HepG2 (cell line): ENCODE data around the gene MID1. TPM values are rescaled to one million over a fixed set of nuclear protein-coding genes. Genes with fewer than 3 reads are reported as not detected.

Experiments
- ATAC-seq: fragments of 200-7000 bp; cut with Tn5 transposase; 3 replicates; pipeline ENCODE4 v1.9.1; 2020; ENCODE audit warnings: mild to moderate bottlenecking, moderate library complexity
- BruUV-seq: library from RNA; stranded (reverse); fragments of 400-500 nt; replicated peaks from 2 replicates; lab custom pipeline; 2021; lab: Mats Ljungman, UMichigan
- CTCF ChIA-PET: fragments of 300-600 bp; formaldehyde crosslinking; extraction: SDS; loops from one replicate; lab custom pipeline; 2021; ENCODE audit warnings: low total read pairs, inconsistent platforms, low intra/inter-chr PET ratio; lab: Yijun Ruan, JAX
- POLR2A ChIA-PET: fragments of 350-600 bp; sonication (Branson Sonifier 250); formaldehyde crosslinking; loops from one replicate; lab custom pipeline; 2020; ENCODE audit warnings: antibody characterized with exemption, inconsistent platforms; lab: Yijun Ruan, JAX
- DNase-seq: peaks from one replicate; pipeline ENCODE4 v3.0.0-alpha.2; 2015; ENCODE audit warnings: low spot score
- FAIRE-seq: peaks from 3 replicates; lab custom pipeline; 2011; peaks lifted over from hg19 to GRCh38; lab: Jason Lieb, UNC
- H2AFZ ChIP-seq: one replicate; pipeline ENCODE4 v1.6.1; 2011; ENCODE audit warnings: low read length, inconsistent platforms
- H3K27ac ChIP-seq: fragments of 300-600 bp; 3 replicates; pipeline ENCODE4 v1.8.0; 2011; ENCODE audit warnings: mixed run types, mild to moderate bottlenecking, mixed read lengths, low read length, inconsistent platforms; ENCODE audit not compliant: insufficient read depth; ENCODE audit errors: extremely low read length
- H3K27me3 ChIP-seq, 2 experiments: fragments of 200-600 bp in 1 of 2; 2 replicates in 1 of 2; 3 replicates in 1 of 2; pipeline versions ENCODE4 v1.6.0 to v1.8.0; 2011; ENCODE audit warnings: low read length in 2 of 2, mild to moderate bottlenecking in 2 of 2, moderate library complexity in 2 of 2, inconsistent platforms in 1 of 2; ENCODE audit not compliant: insufficient read depth in 2 of 2, control insufficient read depth in 1 of 2
- H3K36me3 ChIP-seq, 2 experiments: fragments of 200-600 bp in 1 of 2; replicated peaks in 1 of 2; 2 replicates in 1 of 2; 3 replicates in 1 of 2; pipeline versions ENCODE4 v1.5.1 to v1.8.0; 2011; ENCODE audit warnings: low read length in 2 of 2, inconsistent platforms in 1 of 2; ENCODE audit not compliant: insufficient read depth in 2 of 2, control insufficient read depth in 1 of 2
- H3K4me1 ChIP-seq: 2 replicates; pipeline ENCODE4 v1.5.1; 2012; ENCODE audit warnings: low read length, inconsistent platforms; ENCODE audit not compliant: insufficient read depth
- H3K4me2 ChIP-seq: 2 replicates; pipeline ENCODE4 v1.6.0; 2011; ENCODE audit warnings: low read depth, low read length, inconsistent platforms
- H3K4me3 ChIP-seq, 3 experiments: fragments of 200-600 bp in 1 of 3; sonication (generic), shearing (Covaris generic) in 1 of 3; replicated peaks in 1 of 3; 2 replicates each; pipeline ENCODE4 v1.5.1; 2011 to 2016; ENCODE audit warnings: low read length in 3 of 3, inconsistent platforms in 2 of 3, low read depth in 2 of 3, mild to moderate bottlenecking in 2 of 3, control low read depth in 1 of 3, mixed read lengths in 1 of 3; ENCODE audit not compliant: insufficient read depth in 1 of 3
- H3K79me2 ChIP-seq: one replicate; pipeline ENCODE4 v1.6.1; 2011; ENCODE audit warnings: low read length, inconsistent platforms; ENCODE audit not compliant: insufficient read depth
- H3K9ac ChIP-seq: 2 replicates; pipeline ENCODE4 v1.6.0; 2011; ENCODE audit warnings: mild to moderate bottlenecking, low read depth, low read length, inconsistent platforms; ENCODE audit not compliant: insufficient read depth
- H3K9me3 ChIP-seq: 2 replicates; pipeline ENCODE4 v1.5.1; 2012; ENCODE audit warnings: mild to moderate bottlenecking, low read length
- H4K20me1 ChIP-seq: 2 replicates; pipeline ENCODE4 v1.6.0; 2011; ENCODE audit warnings: inconsistent platforms, mild to moderate bottlenecking, low read length, moderate library complexity; ENCODE audit not compliant: insufficient read depth
- ARNTL ChIP-seq: sonication (generic); formaldehyde crosslinking; IDR thresholded peaks from 2 replicates; pipeline ENCODE4 v1.4.0; 2020; ENCODE audit warnings: mild to moderate bottlenecking, missing genetic modification reagents
- HES4 ChIP-seq: sonication (generic); formaldehyde crosslinking; IDR thresholded peaks from 2 replicates; pipeline ENCODE4 v1.9.0; 2021; ENCODE audit warnings: mild to moderate bottlenecking, missing genetic modification reagents, borderline replicate concordance
- IRF2 ChIP-seq: IDR thresholded peaks from 2 replicates; pipeline ENCODE4 v1.6.1; 2018; ENCODE audit warnings: missing genetic modification reagents, missing compliant biosample characterization
- NR2F6 ChIP-seq, 2 experiments: IDR thresholded peaks; 2 replicates each; pipeline ENCODE4 v1.6.1; 2016; ENCODE audit warnings: antibody characterized with exemption in 1 of 2, mild to moderate bottlenecking in 1 of 2
- PITX1 ChIP-seq: sonication (generic); formaldehyde crosslinking; IDR thresholded peaks from 2 replicates; pipeline ENCODE4 v1.5.1; 2020; ENCODE audit warnings: mild to moderate bottlenecking, missing genetic modification reagents
- PRPF4 ChIP-seq: fragments of 200-400 bp; formaldehyde crosslinking; IDR thresholded peaks from 2 replicates; pipeline ENCODE4 v1.6.1; 2016; ENCODE audit warnings: low read length, low read depth; ENCODE audit not compliant: poor library complexity, severe bottlenecking
- REPIN1 ChIP-seq: sonication (generic); formaldehyde crosslinking; IDR thresholded peaks from 2 replicates; pipeline ENCODE4 v1.8.0; 2022; ENCODE audit warnings: missing genetic modification reagents, low read depth, mild to moderate bottlenecking, borderline replicate concordance
- SMARCC2 ChIP-seq: fragments of 450-650 bp; IDR thresholded peaks from 2 replicates; pipeline ENCODE4 v1.6.1; 2017; ENCODE audit warnings: antibody characterized with exemption, mild to moderate bottlenecking
- SMC3 ChIP-seq: IDR thresholded peaks from 2 replicates; pipeline ENCODE4 v1.6.1; 2011; ENCODE audit warnings: low read length, improper control_type of control experiment
- SP5 ChIP-seq: IDR thresholded peaks from 2 replicates; pipeline ENCODE4 v1.6.1; 2016; ENCODE audit warnings: low read depth, borderline replicate concordance
- STAG1 ChIP-seq: sonication (generic); formaldehyde crosslinking; IDR thresholded peaks from 2 replicates; pipeline ENCODE4 v1.4.0; 2020; ENCODE audit warnings: missing genetic modification reagents
- TAF1 ChIP-seq: sonication (generic); formaldehyde crosslinking; IDR thresholded peaks from 2 replicates; pipeline ENCODE4 v1.4.0; 2020; ENCODE audit warnings: missing genetic modification reagents
- TEAD2 ChIP-seq: sonication (generic); formaldehyde crosslinking; IDR thresholded peaks from 2 replicates; pipeline ENCODE4 v1.9.0; 2021; ENCODE audit warnings: missing genetic modification reagents
- YEATS2 ChIP-seq: sonication (generic); formaldehyde crosslinking; IDR thresholded peaks from 2 replicates; pipeline ENCODE4 v1.4.0; 2020; ENCODE audit warnings: missing genetic modification reagents, borderline replicate concordance
- ZBTB3 ChIP-seq: sonication (generic); formaldehyde crosslinking; IDR thresholded peaks from 2 replicates; pipeline ENCODE4 v1.4.0; 2020; ENCODE audit warnings: low read depth, mild to moderate bottlenecking, moderate library complexity, missing genetic modification reagents, borderline replicate concordance
- WGBS: methylation state at CpG from one replicate; pipeline ENCODE4 v1.1.6; 2017; ENCODE audit warnings: low lambda C conversion rate; 5-methylcytosine and 5-hydroxymethylcytosine counted together
- in situ Hi-C: cut with HindIII; loops from 2 replicates; pipeline ENCODE4 v1.10.0; 2017; ENCODE audit warnings: low pct_unique_long_range_greater_than_20kb; ENCODE audit not compliant: extremely low pct_ligation_motif_present
- intact Hi-C: fragments of 100-400 bp; cut with micrococcal nuclease; formaldehyde crosslinking; loops from one replicate; pipeline ENCODE4 v1.10.0; 2022; ENCODE audit not compliant: unreplicated experiment
- polyA plus RNA-seq, 8 experiments: library from polyadenylated mRNA; depleted of rRNA in 3 of 8; stranded (reverse) in 7 of 8; unstranded in 1 of 8; fragments of >200 nt; fragmentation: Illumina TruSeq in 4 of 8; extraction: Trizol in 4 of 8; gene quantifications; 2 replicates each; pipeline versions ENCODE4 v1.2.1 to v1.2.3, GENCODE V29; 2011 to 2016; ENCODE audit warnings: low read depth in 4 of 8, missing spikeins in 1 of 8, mixed read lengths in 1 of 8; ENCODE audit not compliant: insufficient read depth in 1 of 8
- total RNA-seq, 5 experiments: library from RNA; depleted of rRNA; stranded (reverse); fragments of >200 nt; fragmentation: Illumina TruSeq; extraction: Trizol; gene quantifications; 2 replicates each; pipeline ENCODE4 v1.2.3, GENCODE V29; 2016; ENCODE audit warnings: low read depth in 1 of 5
- TF ChIP-seq, protein P1 (sequence below): IDR thresholded peaks from 2 replicates; pipeline ENCODE4 v1.6.1; 2016; ENCODE audit warnings: low read depth
- TF ChIP-seq, protein P2 (sequence below): sonication (generic); formaldehyde crosslinking; IDR thresholded peaks from 2 replicates; pipeline ENCODE4 v1.4.0; 2020; ENCODE audit warnings: missing genetic modification reagents
- TF ChIP-seq, protein P3 (sequence below): IDR thresholded peaks from 2 replicates; pipeline ENCODE4 v1.6.1; 2018; ENCODE audit warnings: missing genetic modification reagents

MID1 gene
- total and polyA plus RNA-seq, 2 of the 13 experiments (the other 11 are each of a cell fraction or from before 2014, with no cell fraction given), result 0.86 to 1.1 TPM

DNA sequence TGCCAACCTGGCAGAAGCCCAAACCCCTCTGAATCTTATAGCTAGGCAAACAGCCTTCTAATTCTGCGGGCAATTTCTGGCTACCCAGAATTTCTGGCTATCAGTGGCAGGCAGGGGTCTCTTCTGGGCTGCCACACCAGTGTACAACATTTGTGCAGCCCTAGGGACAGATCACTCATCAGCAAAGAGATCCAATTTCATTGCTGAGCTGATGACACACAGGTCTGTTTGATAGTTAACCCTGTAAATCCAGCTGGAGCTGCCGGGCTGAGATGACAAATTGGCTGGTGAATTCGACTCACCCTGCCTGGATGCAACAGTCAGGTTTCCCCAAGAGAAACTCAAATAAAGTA lies 2.4 kb downstream of the MID1 start (continued):
- TF ChIP-seq, protein P1, sequence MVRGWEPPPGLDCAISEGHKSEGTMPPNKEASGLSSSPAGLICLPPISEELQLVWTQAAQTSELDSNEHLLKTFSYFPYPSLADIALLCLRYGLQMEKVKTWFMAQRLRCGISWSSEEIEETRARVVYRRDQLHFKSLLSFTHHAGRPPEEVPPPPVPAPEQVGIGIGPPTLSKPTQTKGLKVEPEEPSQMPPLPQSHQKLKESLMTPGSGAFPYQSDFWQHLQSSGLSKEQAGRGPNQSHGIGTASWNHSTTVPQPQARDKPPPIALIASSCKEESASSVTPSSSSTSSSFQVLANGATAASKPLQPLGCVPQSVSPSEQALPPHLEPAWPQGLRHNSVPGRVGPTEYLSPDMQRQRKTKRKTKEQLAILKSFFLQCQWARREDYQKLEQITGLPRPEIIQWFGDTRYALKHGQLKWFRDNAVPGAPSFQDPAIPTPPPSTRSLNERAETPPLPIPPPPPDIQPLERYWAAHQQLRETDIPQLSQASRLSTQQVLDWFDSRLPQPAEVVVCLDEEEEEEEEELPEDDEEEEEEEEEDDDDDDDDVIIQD (CRISPR knock-in tag), result no peak
- TF ChIP-seq STAG1 (CRISPR knock-in tag), result no peak
- TF ChIP-seq, protein P2, sequence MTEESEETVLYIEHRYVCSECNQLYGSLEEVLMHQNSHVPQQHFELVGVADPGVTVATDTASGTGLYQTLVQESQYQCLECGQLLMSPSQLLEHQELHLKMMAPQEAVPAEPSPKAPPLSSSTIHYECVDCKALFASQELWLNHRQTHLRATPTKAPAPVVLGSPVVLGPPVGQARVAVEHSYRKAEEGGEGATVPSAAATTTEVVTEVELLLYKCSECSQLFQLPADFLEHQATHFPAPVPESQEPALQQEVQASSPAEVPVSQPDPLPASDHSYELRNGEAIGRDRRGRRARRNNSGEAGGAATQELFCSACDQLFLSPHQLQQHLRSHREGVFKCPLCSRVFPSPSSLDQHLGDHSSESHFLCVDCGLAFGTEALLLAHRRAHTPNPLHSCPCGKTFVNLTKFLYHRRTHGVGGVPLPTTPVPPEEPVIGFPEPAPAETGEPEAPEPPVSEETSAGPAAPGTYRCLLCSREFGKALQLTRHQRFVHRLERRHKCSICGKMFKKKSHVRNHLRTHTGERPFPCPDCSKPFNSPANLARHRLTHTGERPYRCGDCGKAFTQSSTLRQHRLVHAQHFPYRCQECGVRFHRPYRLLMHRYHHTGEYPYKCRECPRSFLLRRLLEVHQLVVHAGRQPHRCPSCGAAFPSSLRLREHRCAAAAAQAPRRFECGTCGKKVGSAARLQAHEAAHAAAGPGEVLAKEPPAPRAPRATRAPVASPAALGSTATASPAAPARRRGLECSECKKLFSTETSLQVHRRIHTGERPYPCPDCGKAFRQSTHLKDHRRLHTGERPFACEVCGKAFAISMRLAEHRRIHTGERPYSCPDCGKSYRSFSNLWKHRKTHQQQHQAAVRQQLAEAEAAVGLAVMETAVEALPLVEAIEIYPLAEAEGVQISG (CRISPR knock-in tag), result no peak

DNA sequence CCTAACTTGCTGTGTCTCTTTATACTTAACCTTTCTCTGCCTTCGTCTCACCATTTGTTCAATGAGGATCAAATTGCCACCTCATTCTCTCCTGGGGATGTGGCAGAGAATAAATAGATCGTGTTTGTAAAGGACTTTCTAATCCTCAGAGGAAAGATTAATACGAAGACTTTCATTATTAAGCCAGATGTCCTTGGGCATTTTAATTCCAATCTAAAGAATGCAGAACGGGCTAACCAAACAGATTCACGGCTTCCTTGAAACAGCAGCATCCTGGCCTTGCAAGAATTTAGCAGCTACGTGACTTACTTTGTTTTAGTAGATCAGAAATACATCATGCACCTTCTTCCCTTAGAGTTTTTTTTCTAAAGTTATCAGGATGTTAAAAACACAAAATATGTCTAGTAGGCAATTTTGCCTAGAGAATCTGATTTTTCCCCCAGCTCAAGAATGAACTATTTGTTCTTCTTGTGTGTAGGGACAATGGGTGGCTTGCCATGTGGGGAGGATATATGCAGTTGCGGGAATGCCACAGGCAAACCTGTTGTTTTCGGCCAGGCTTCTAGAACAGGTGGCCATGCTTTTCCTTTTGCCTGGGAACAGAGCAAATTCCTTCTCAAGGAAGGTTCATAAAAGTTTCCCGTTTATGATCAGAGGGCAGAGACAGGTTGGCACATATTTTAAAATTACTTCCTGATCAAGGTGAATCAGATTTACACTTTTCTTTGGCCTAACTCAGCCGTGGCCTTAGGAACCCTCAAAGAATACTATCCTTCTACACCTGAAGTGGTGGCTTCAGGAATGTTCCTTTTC lies 3.0 kb downstream of the MID1 start:
- TF ChIP-seq HES4 (CRISPR knock-in tag), result no peak
- TF ChIP-seq SMC3, result no peak
- TF ChIP-seq ZBTB3 (CRISPR knock-in tag), result no peak
- TF ChIP-seq SP5, result no peak
- no peak for TF ChIP-seq REPIN1
- TF ChIP-seq ARNTL, result no peak
- no peak for TF ChIP-seq PRPF4
- TF ChIP-seq NR2F6 (IDR thresholded peaks at IDR 0.05), result no peak
- no peak for TF ChIP-seq NR2F6 (CRISPR knock-in tag; IDR thresholded peaks at IDR 0.05)
- TF ChIP-seq TEAD2 (CRISPR knock-in tag), result no peak
- TF ChIP-seq, protein P3, sequence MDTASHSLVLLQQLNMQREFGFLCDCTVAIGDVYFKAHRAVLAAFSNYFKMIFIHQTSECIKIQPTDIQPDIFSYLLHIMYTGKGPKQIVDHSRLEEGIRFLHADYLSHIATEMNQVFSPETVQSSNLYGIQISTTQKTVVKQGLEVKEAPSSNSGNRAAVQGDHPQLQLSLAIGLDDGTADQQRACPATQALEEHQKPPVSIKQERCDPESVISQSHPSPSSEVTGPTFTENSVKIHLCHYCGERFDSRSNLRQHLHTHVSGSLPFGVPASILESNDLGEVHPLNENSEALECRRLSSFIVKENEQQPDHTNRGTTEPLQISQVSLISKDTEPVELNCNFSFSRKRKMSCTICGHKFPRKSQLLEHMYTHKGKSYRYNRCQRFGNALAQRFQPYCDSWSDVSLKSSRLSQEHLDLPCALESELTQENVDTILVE (CRISPR knock-in tag), result no peak
- TF ChIP-seq IRF2 (CRISPR knock-in tag), result no peak
- TF ChIP-seq SMARCC2, result no peak
- no peak for TF ChIP-seq YEATS2 (CRISPR knock-in tag)
- no peak for TF ChIP-seq PITX1 (CRISPR knock-in tag)
- no peak for TF ChIP-seq TAF1 (CRISPR knock-in tag)
- Histone ChIP-seq H3K27ac (no peak overlapping the region), H3K9me3 (no peaks in the 10 kb centered on the region), H4K20me1 (no peaks in the 10 kb centered on the region), H3K79me2 (no peaks in the 10 kb centered on the region), H3K27me3 (no peaks in the 10 kb centered on the region), H3K9ac (no peak overlapping the region), H3K36me3 (no peaks in the 10 kb centered on the region), H3K4me2 (no peak overlapping the region), H3K4me3 (no peak overlapping the region), H2AFZ (no peak overlapping the region), H3K4me1 (no peaks in the 10 kb centered on the region)
- intact Hi-C loops (no loop called here), in situ Hi-C loops (no loop called here)
- WGBS, result no CpG with 5 or more reads among the region's 10 CpGs
- ATAC-seq (no peak), DNase-seq (no peak), FAIRE-seq (no peak)
- ChIA-PET CTCF (no interaction called here), POLR2A (no interaction called here)
- no TSS peak for BruUV-seq
